Measurements from ENCODE around the gene BCAR3.
A peak's percentile ranks its signal among the peaks of the same experiment; 100 is the strongest.
"Not testable (repeated sequence)": the region's sequence is repeated elsewhere in the genome, so short reads cannot be mapped to it uniquely, and the experiment has no call there.

Gene BCAR3

GRCh38 chr1:93667642-93668041 is 14.0 kb downstream of the BCAR3 start:
- no peak for DNase-seq

GRCh38 chr1:93666613-93667384 is 14.8 kb downstream of the BCAR3 start:
- no peak for DNase-seq

- DNase-seq = peak; percentile 61
Measured at GRCh38 chr1:93665015-93665414, 16.6 kb downstream of the BCAR3 start.

GRCh38 chr1:93663208-93663614 is 18.4 kb downstream of the BCAR3 start:
- DNase-seq = no peak

- DNase-seq = peak; percentile 74
Measured at GRCh38 chr1:93662481-93663207, 19.0 kb downstream of the BCAR3 start.

- peak; percentile 88 for DNase-seq
Measured at GRCh38 chr1:93661829-93662474, 19.7 kb downstream of the BCAR3 start.

GRCh38 chr1:93661341-93661740 is 20.3 kb downstream of the BCAR3 start:
- DNase-seq = not testable (repeated sequence)

- DNase-seq = no peak
Measured at GRCh38 chr1:93659822-93660503, 21.7 kb downstream of the BCAR3 start.

- DNase-seq = no peak
Measured at GRCh38 chr1:93658188-93658587, 23.4 kb downstream of the BCAR3 start.

- no peak for DNase-seq
Measured at GRCh38 chr1:93656491-93656890, 25.1 kb downstream of the BCAR3 start.

GRCh38 chr1:93653656-93654055 is 28.0 kb downstream of the BCAR3 start:
- DNase-seq = no peak

GRCh38 chr1:93652323-93652949 is 29.2 kb downstream of the BCAR3 start:
- no peak for DNase-seq

- no peak for DNase-seq
Measured at GRCh38 chr1:93651695-93652094, 29.9 kb downstream of the BCAR3 start.

- not testable (repeated sequence) for DNase-seq
Measured at GRCh38 chr1:93650159-93650558, 31.5 kb downstream of the BCAR3 start.

GRCh38 chr1:93649231-93649630 is 32.4 kb downstream of the BCAR3 start:
- DNase-seq = no peak

- DNase-seq = no peak
Measured at GRCh38 chr1:93648656-93649055, 33.0 kb downstream of the BCAR3 start.

- DNase-seq = no peak
Measured at GRCh38 chr1:93641527-93641926, 40.1 kb downstream of the BCAR3 start.

GRCh38 chr1:93640656-93641440 is 40.8 kb downstream of the BCAR3 start:
- DNase-seq = no peak

- no peak for DNase-seq
Measured at GRCh38 chr1:93638981-93639380, 42.7 kb downstream of the BCAR3 start.

- no peak for DNase-seq
Measured at GRCh38 chr1:93638307-93638847, 43.3 kb downstream of the BCAR3 start.

GRCh38 chr1:93636712-93637111 is 44.9 kb downstream of the BCAR3 start:
- no peak for DNase-seq
